ENCODE measurements around the gene NEURL1B. TPM values are rescaled to one million over a fixed set of nuclear protein-coding genes. Genes with fewer than 3 reads are reported as not detected.

NEURL1B gene
- total RNA-seq, 4 donors from 2014 or later: 33.6 to 98.8 (median 93.2) TPM

DNA sequence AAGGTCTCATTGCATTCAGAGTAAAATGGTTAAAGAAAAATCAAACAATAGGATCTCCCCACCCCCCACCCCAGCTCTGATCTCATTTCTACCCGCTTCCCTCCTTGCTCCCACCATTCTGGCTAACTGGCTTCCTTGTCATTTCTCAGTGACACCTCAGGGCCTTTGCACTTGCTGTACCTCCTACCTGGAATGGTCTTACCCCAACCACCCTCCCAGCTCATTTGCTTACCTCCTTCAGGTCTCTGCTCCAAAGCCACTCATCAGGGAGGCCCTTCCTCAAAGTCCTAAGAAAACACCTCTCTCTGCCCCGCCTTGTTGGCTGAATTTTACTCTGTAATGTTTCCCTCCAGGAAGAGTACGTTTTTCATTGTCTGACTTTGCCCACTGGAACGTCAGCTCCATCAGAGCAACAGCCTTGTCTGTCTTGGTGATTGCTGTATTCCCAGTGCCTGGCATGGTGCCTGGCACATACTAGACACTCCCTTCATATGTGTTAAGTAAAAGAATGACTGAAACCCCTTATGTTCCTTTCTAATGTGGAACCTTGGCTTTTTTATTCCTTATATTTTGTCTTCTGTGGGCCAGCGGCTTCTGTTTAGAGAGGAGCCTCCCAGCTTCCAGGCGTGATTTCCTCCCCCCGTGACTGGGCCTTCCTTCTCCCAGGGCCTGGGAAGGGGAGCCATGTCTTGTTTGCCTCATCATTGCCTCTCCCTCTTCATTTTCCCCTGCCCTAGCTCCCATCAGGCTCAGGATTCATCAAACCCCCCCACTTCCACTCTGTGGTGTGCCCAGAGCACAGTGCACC is 26.9 kb downstream of the NEURL1B start:
- Histone ChIP-seq H3K9me3 (no peaks in the 10 kb centered on the region), H3K27me3 (no peaks in the 10 kb centered on the region), H3K27ac (peak overlapping the region; percentile 59 to 92 (median 74)), H3K36me3 (peaks cover 0 to 26% (median 0%) of the 10 kb centered on the region in 3 donors), H3K4me1 (peaks cover 0 to 64% (median 25%) of the 10 kb centered on the region in 4 donors), H3K4me3 (no peak overlapping the region)
- TF ChIP-seq, protein P1, sequence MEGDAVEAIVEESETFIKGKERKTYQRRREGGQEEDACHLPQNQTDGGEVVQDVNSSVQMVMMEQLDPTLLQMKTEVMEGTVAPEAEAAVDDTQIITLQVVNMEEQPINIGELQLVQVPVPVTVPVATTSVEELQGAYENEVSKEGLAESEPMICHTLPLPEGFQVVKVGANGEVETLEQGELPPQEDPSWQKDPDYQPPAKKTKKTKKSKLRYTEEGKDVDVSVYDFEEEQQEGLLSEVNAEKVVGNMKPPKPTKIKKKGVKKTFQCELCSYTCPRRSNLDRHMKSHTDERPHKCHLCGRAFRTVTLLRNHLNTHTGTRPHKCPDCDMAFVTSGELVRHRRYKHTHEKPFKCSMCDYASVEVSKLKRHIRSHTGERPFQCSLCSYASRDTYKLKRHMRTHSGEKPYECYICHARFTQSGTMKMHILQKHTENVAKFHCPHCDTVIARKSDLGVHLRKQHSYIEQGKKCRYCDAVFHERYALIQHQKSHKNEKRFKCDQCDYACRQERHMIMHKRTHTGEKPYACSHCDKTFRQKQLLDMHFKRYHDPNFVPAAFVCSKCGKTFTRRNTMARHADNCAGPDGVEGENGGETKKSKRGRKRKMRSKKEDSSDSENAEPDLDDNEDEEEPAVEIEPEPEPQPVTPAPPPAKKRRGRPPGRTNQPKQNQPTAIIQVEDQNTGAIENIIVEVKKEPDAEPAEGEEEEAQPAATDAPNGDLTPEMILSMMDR (IDR thresholded peaks at IDR 0.05): no peak
- peak in 1 of 2 donors; percentile 17 for TF ChIP-seq EP300 (IDR thresholded peaks at IDR 0.05)
- 52 to 53% methylated on average over 7 of the region's 7 CpGs for WGBS, 2 donors
- no peak for DNase-seq (ENCODE audit: low spot score in 2 of 2)

- Histone ChIP-seq H3K4me3 (no peak overlapping the region), H3K27ac (peak overlapping the region; percentile 59 to 92 (median 74)), H3K9me3 (no peaks in the 10 kb centered on the region), H3K4me1 (peaks cover 0 to 57% (median 25%) of the 10 kb centered on the region in 4 donors), H3K27me3 (no peaks in the 10 kb centered on the region), H3K36me3 (peaks cover 0 to 26% (median 0%) of the 10 kb centered on the region in 3 donors)
- no peak for DNase-seq (ENCODE audit: low spot score in 2 of 2)
- 48 to 52% methylated on average over 10 to 11 of the region's 11 CpGs for WGBS, 2 donors
- TF ChIP-seq, protein P1 (IDR thresholded peaks at IDR 0.05): no peak
- TF ChIP-seq EP300 (IDR thresholded peaks at IDR 0.05): no peak
- no peak for TF ChIP-seq POLR2A (IDR thresholded peaks at IDR 0.05)
Observed at GRCh38 chr5:172668594-172669071, 27.6 kb downstream of the NEURL1B start.

DNA sequence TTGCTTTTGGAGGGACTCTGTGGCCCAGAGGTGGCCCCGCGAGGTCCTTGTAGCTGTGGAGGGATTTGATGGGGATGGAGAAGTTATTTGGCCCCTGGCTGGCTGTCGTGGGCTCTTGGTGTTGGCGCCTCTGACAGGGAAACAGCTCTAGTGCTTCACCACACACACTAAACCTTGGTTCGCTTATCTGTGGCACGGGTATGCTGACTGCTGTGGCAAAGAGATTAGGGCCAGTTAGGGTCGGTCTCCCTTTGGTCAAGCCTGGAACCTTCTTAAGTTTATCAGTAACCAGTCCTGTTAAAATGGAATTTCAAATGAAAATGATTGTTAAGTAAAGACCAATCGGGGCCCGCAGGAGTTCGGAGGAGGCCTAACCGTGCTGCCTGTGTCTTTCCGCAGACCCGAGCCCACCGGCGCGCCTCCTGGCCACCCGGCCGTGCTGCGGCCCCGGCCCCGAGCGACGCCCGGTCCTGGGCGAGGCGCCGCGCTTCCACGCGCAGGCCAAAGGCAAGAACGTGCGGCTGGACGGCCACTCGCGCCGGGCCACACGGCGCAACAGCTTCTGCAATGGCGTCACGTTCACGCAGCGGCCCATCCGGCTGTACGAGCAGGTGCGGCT is 28.4 kb downstream of the NEURL1B start:
- Histone ChIP-seq H3K27me3 (no peaks in the 10 kb centered on the region), H3K4me3 (no peak overlapping the region), H3K4me1 (peaks cover 0 to 49% (median 20%) of the 10 kb centered on the region in 4 donors), H3K36me3 (peaks cover 0 to 26% (median 0%) of the 10 kb centered on the region in 3 donors), H3K27ac (peak overlapping the region in 2 of 4 donors; percentile 80 to 92), H3K9me3 (no peaks in the 10 kb centered on the region)
- WGBS, 2 donors: 78 to 92% methylated on average over 44 to 45 of the region's 45 CpGs
- no peak for TF ChIP-seq EP300 (IDR thresholded peaks at IDR 0.05)
- TF ChIP-seq, protein P1 (IDR thresholded peaks at IDR 0.05): no peak
- no peak for TF ChIP-seq POLR2A (IDR thresholded peaks at IDR 0.05)
- DNase-seq (ENCODE audit: low spot score in 2 of 2): no peak

- DNase-seq (ENCODE audit: low spot score in 2 of 2): no peak
- 89 to 94% methylated on average over 40 to 42 of the region's 51 CpGs for WGBS, 2 donors
- Histone ChIP-seq H3K27me3 (no peaks in the 10 kb centered on the region), H3K4me1 (peaks cover 0 to 44% (median 16%) of the 10 kb centered on the region in 4 donors), H3K27ac (no peak overlapping the region), H3K9me3 (no peaks in the 10 kb centered on the region), H3K4me3 (no peak overlapping the region), H3K36me3 (peaks cover 0 to 29% (median 0%) of the 10 kb centered on the region in 3 donors)
- TF ChIP-seq, protein P1 (IDR thresholded peaks at IDR 0.05): no peak
- TF ChIP-seq EP300 (IDR thresholded peaks at IDR 0.05): no peak
- TF ChIP-seq POLR2A (IDR thresholded peaks at IDR 0.05): no peak
Observed at GRCh38 chr5:172670005-172670402, 28.9 kb downstream of the NEURL1B start.

DNA sequence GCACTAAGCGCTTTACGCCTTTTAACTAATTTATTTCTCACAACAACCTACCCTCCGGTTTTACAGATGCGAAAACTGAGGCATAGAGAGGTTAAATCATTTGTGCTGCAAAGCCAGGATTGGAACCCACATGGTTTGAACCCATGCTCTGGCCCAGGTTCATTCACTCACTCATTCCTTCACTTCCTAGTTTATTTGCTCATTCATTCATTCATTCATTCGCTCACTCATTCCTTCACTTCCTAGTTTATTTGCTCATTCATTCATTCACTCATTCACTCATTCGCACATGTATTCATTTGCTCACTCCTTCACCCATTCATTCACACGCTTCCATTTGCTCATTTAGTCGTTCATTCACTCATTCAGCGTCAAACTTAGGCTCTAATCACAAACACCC is 29.4 kb downstream of the NEURL1B start:
- Histone ChIP-seq H3K36me3 (peaks cover 0 to 33% (median 0%) of the 10 kb centered on the region in 3 donors), H3K27me3 (no peaks in the 10 kb centered on the region), H3K4me1 (peaks cover 0 to 39% (median 12%) of the 10 kb centered on the region in 4 donors), H3K27ac (no peak overlapping the region), H3K9me3 (no peaks in the 10 kb centered on the region), H3K4me3 (no peak overlapping the region)
- TF ChIP-seq POLR2A (IDR thresholded peaks at IDR 0.05) (no peak), EP300 (IDR thresholded peaks at IDR 0.05) (no peak)
- TF ChIP-seq, protein P1 (IDR thresholded peaks at IDR 0.05): no peak
- 94 to 95% methylated on average over 9 of the region's 9 CpGs for WGBS, 2 donors
- DNase-seq (ENCODE audit: low spot score in 2 of 2): no peak

Data from tibial nerve (tissue), 4 donors.